GM12892 (cell line): Measurements from ENCODE around the gene MGST2.

ENCODE experiments used
- POLR2AphosphoS5 ChIP-seq: IDR thresholded peaks from 2 replicates; pipeline ENCODE4 v1.6.1; 2011; ENCODE audit warnings: low read depth, low read length, control low read depth
- TAF1 ChIP-seq: IDR thresholded peaks from 2 replicates; pipeline ENCODE4 v1.6.1; 2011; ENCODE audit warnings: low read depth, mild to moderate bottlenecking, control low read depth, low read length, borderline replicate concordance

DNA sequence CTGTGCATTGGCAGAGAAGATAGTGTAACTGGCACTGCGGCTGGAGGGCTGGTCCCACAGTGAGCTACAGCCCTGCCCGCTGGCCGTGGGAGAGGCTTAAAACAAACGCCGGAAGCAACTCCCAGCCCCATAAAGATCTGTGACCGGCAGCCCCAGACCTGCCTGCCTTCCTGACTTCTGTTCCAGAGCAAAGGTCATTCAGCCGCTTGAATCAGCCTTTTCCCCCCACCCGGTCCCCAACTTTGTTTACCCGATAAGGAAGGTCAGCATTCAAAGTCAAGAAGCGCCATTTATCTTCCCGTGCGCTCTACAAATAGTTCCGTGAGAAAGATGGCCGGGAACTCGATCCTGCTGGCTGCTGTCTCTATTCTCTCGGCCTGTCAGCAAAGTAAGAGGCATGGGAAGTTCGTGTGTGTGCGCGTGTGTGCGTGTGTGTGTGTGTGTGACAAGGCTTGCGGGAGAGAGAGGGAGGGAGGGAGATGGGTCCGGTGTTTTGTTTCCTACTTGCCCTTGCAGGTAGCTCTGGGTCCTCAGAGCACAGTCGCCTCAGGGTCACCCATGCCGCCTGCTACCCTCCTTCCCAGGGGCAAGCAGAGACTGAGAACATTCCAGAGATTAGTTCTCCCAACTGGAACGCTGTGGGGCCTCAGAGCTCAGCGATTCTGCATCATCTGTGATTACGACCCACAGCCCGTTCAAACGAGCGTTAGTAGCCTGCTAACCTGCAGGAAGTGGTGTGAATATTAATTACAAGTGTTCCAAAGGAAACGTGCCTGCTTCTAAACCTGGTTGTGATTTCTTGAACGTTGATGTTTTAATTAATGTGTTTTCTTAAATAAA, at the start of gene MGST2:
- TF ChIP-seq TAF1 (no peak), POLR2AphosphoS5 (no peak)
